ENCODE measurements around the gene FAM78A. TPM values are rescaled to one million over a fixed set of nuclear protein-coding genes. Genes with fewer than 3 reads are reported as not detected.

The FAM78A gene
- total RNA-seq, 3 donors from 2014 or later (not counting 1 experiment from before 2014, with no cell fraction given): 57.6 to 91.7 (median 88.3) TPM

DNA sequence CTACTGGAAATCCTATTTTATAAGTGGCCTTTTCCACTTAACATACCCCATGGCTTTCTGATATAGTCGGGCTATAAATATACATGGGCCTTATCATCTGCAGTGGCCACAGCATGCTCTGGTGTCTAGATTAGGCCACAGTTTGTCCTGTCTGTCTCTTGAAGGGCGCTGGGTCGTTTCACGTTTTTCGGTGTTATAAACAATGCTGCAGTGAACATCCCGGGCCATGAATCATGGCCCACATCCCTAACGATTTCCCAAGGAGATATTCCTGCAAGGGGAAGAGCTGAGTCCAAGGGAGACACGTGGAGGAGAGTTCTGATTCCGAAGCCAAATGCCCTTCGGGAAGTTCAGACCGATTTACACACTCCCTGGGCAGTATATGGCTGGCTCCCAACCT is 21.6 kb upstream of the FAM78A start:
- no peaks in the 10 kb centered on the region for H3K27me3 ChIP-seq (ENCODE audit: control insufficient read depth, insufficient read depth, low read length)
- H3K27ac Mint-ChIP-seq: no peak overlapping the region
- no peaks in the 10 kb centered on the region for H3K36me3 Mint-ChIP-seq
- H3K4me3 Mint-ChIP-seq: no peak overlapping the region
- no peaks in the 10 kb centered on the region for H3K9me3 ChIP-seq (ENCODE audit: control insufficient read depth, insufficient read depth, low read length)
- H3K4me1 ChIP-seq (ENCODE audit: control insufficient read depth, insufficient read depth, low read length): no peaks in the 10 kb centered on the region
- intact Hi-C loops (cut with micrococcal nuclease): no loop called here
- no peak for DNase-seq
- H3K4me1 Mint-ChIP-seq: no peaks in the 10 kb centered on the region
- H3K27me3 Mint-ChIP-seq (ENCODE audit: low read depth in 2 of 2): no peaks in the 10 kb centered on the region
- 93% methylated on average over 11 of the region's 11 CpGs for WGBS (ENCODE audit: insufficient coverage)
- no peak overlapping the region for H3K27ac ChIP-seq (ENCODE audit: low read length)
- no peaks in the 10 kb centered on the region for H3K36me3 ChIP-seq (ENCODE audit: control insufficient read depth, insufficient read depth, low read length)
- no peak for TF ChIP-seq CTCF (IDR thresholded peaks at IDR 0.05)
- no peak for ATAC-seq
- no peaks in the 10 kb centered on the region for H3K9me3 Mint-ChIP-seq
- H3K4me3 ChIP-seq (ENCODE audit: low read length): no peak overlapping the region

DNA sequence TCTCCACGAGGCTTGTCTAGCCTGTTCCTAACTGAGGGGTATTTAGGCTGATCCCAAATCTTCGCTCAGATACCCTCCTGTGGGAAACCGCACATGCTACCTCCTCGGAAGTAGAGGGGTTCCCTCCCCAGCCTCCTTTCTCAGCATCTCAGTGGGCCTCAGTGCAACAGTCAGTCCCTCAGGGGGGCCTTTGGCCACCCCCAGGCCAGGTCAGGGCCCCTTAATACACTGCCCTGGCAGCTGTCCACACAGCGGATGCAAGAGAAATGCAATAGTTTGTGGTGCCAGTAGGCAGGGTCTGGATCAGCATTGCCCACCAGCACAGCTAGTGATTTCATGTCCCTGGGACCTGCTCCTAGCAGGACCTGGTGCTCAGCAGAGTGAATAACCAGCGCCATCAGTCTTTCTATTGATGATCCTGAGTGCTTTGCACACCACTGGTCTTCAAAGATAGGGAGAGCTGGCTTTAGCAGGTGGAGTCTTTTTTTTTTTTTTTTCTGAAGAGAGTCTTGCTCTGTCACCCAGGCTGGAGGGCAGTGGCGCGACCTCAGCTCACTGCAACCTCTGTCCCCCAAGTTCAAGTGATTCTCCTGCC is 20.7 kb upstream of the FAM78A start:
- Histone ChIP-seq H3K9me3 (ENCODE audit: control insufficient read depth, insufficient read depth, low read length) (no peaks in the 10 kb centered on the region), H3K27ac (ENCODE audit: low read length) (no peak overlapping the region), H3K27me3 (ENCODE audit: control insufficient read depth, insufficient read depth, low read length) (no peaks in the 10 kb centered on the region), H3K4me3 (ENCODE audit: low read length) (no peak overlapping the region), H3K36me3 (ENCODE audit: control insufficient read depth, insufficient read depth, low read length) (no peaks in the 10 kb centered on the region), H3K4me1 (ENCODE audit: control insufficient read depth, insufficient read depth, low read length) (no peaks in the 10 kb centered on the region)
- DNase-seq: no peak
- Mint-ChIP-seq H3K4me3 (no peak overlapping the region), H3K4me1 (no peaks in the 10 kb centered on the region), H3K36me3 (no peaks in the 10 kb centered on the region), H3K27me3 (ENCODE audit: low read depth in 2 of 2) (no peaks in the 10 kb centered on the region), H3K9me3 (no peaks in the 10 kb centered on the region), H3K27ac (no peak overlapping the region)
- intact Hi-C loops (cut with micrococcal nuclease): no loop called here
- ATAC-seq: no peak
- TF ChIP-seq CTCF (IDR thresholded peaks at IDR 0.05): no peak
- WGBS (ENCODE audit: insufficient coverage): 93% methylated on average over 8 of the region's 8 CpGs

DNA sequence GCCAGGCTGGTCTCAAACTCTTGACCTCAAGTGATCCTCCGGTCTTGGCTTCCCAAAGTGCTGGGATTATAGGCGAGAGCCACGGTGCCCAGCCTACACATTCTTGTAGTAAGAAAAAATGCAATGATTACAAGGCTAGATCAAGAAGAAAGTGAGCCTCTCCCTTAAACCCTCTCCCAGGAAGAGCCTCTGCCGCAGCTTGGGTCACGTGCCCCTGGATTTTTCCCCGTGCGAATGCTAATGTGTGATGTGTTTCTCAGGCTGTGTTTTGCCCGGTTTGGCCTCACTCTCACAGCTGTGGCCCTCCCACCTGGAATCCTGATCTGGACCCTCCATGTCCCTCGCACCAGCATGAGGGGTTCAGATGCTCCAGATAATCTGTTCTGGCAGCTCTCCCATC is 20.1 kb upstream of the FAM78A start:
- no peak for ATAC-seq
- Mint-ChIP-seq H3K27ac (no peak overlapping the region), H3K4me1 (no peaks in the 10 kb centered on the region), H3K4me3 (no peak overlapping the region), H3K36me3 (no peaks in the 10 kb centered on the region), H3K27me3 (ENCODE audit: low read depth in 2 of 2) (no peaks in the 10 kb centered on the region), H3K9me3 (no peaks in the 10 kb centered on the region)
- H3K27me3 ChIP-seq (ENCODE audit: control insufficient read depth, insufficient read depth, low read length): no peaks in the 10 kb centered on the region
- H3K4me1 ChIP-seq (ENCODE audit: control insufficient read depth, insufficient read depth, low read length): no peaks in the 10 kb centered on the region
- no peak for TF ChIP-seq CTCF (IDR thresholded peaks at IDR 0.05)
- H3K36me3 ChIP-seq (ENCODE audit: control insufficient read depth, insufficient read depth, low read length): no peaks in the 10 kb centered on the region
- no peaks in the 10 kb centered on the region for H3K9me3 ChIP-seq (ENCODE audit: control insufficient read depth, insufficient read depth, low read length)
- H3K27ac ChIP-seq (ENCODE audit: low read length): no peak overlapping the region
- no peak for DNase-seq
- intact Hi-C loops (cut with micrococcal nuclease): no loop called here
- WGBS (ENCODE audit: insufficient coverage): 88% methylated on average over 7 of the region's 9 CpGs
- H3K4me3 ChIP-seq (ENCODE audit: low read length): no peak overlapping the region

DNA sequence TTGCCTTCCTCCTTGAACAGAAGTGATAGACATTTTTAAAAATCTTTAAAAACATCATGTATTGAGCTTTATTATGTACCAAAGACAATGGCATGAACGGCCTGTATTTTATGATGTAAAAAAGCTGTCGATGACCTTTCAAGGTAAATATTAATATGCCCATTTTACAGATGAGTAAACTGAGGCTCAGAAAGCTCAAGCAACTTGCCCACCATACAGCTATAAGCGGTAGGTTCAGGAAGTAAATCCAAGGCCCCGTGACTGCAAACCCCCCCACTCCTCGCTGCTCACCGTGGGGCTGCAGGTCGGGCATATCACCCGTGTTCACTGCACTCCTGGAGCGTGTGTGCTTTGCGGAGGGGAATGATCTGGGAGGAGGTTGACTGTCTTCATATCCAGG is 16.6 kb upstream of the FAM78A start:
- Histone ChIP-seq H3K4me1 (ENCODE audit: control insufficient read depth, insufficient read depth, low read length) (peaks cover 10% of the 10 kb centered on the region), H3K27ac (ENCODE audit: low read length) (no peak overlapping the region), H3K9me3 (ENCODE audit: control insufficient read depth, insufficient read depth, low read length) (no peaks in the 10 kb centered on the region), H3K27me3 (ENCODE audit: control insufficient read depth, insufficient read depth, low read length) (no peaks in the 10 kb centered on the region), H3K4me3 (ENCODE audit: low read length) (no peak overlapping the region), H3K36me3 (ENCODE audit: control insufficient read depth, insufficient read depth, low read length) (no peaks in the 10 kb centered on the region)
- H3K4me3 Mint-ChIP-seq: no peak overlapping the region
- H3K4me1 Mint-ChIP-seq: no peaks in the 10 kb centered on the region
- intact Hi-C loops (cut with micrococcal nuclease): no loop called here
- DNase-seq: no peak
- no peak for ATAC-seq
- no peaks in the 10 kb centered on the region for H3K36me3 Mint-ChIP-seq
- no peak overlapping the region for H3K27ac Mint-ChIP-seq
- no peaks in the 10 kb centered on the region for H3K9me3 Mint-ChIP-seq
- WGBS (ENCODE audit: insufficient coverage): 98% methylated on average over 9 of the region's 10 CpGs
- H3K27me3 Mint-ChIP-seq (ENCODE audit: low read depth in 2 of 2): no peaks in the 10 kb centered on the region
- TF ChIP-seq CTCF (IDR thresholded peaks at IDR 0.05): no peak
